CD4-positive, alpha-beta T cell (primary cell): ENCODE data around the gene C12orf50. TPM values are rescaled to one million over a fixed set of nuclear protein-coding genes. Genes with fewer than 3 reads are reported as not detected.

Source experiments
- ATAC-seq: fragments of 200-7000 bp; cut with Tn5 transposase; one replicate; pipeline ENCODE4 v1.10.0; 2022; ENCODE audit warnings: mild to moderate bottlenecking; ENCODE audit not compliant: poor library complexity
- CTCF ChIA-PET: fragments of 350-600 bp; sonication (Branson Sonifier 250); formaldehyde crosslinking; loops from one replicate; lab custom pipeline; 2021; ENCODE audit warnings: antibody characterized with exemption, inconsistent platforms; lab: Charles Lee
- POLR2A ChIA-PET: fragments of 350-600 bp; sonication (Branson Sonifier 250); formaldehyde crosslinking; loops from one replicate; lab custom pipeline; 2021; ENCODE audit warnings: antibody characterized with exemption, inconsistent platforms; lab: Charles Lee
- DNase-seq, 14 experiments: peaks; one replicate each; pipeline ENCODE4 v3.0.0-alpha.2; 2013 to 2020; ENCODE audit warnings: mixed read lengths in 2 of 14
- H3K27ac ChIP-seq, 2 donors: one replicate each; pipeline versions ENCODE4 v1.5.1 to v1.7.0; 2013; ENCODE audit warnings: low read length in 2 of 2, low read depth in 1 of 2, mild to moderate bottlenecking in 1 of 2
- H3K27me3 ChIP-seq, 2 experiments: 1 replicate in 1 of 2; 2 replicates in 1 of 2; pipeline versions ENCODE4 v1.6.1 to v1.7.0; 2013; ENCODE audit warnings: low read length in 2 of 2, control low read depth in 1 of 2, mild to moderate bottlenecking in 1 of 2, moderate library complexity in 1 of 2; ENCODE audit not compliant: insufficient read depth in 2 of 2, control insufficient read depth in 1 of 2
- H3K36me3 ChIP-seq: one replicate; pipeline ENCODE4 v1.6.1; 2013; ENCODE audit warnings: low read length, control low read depth; ENCODE audit not compliant: insufficient read depth
- H3K4me1 ChIP-seq: one replicate; pipeline ENCODE4 v1.6.1; 2013; ENCODE audit warnings: low read length, control low read depth; ENCODE audit not compliant: insufficient read depth
- H3K4me3 ChIP-seq: one replicate; pipeline ENCODE4 v1.5.1; 2013; ENCODE audit warnings: mild to moderate bottlenecking, low read length, moderate library complexity
- H3K9me3 ChIP-seq, 2 experiments: 1 replicate in 1 of 2; 2 replicates in 1 of 2; pipeline versions ENCODE4 v1.6.1 to v1.7.0; 2013; ENCODE audit warnings: low read length in 2 of 2, mild to moderate bottlenecking in 2 of 2, control low read depth in 1 of 2, moderate library complexity in 1 of 2; ENCODE audit not compliant: control insufficient read depth in 1 of 2, insufficient read depth in 1 of 2
- H3K27ac Mint-ChIP-seq: one replicate; pipeline ENCODE4 v1.8.0; 2020; ENCODE audit warnings: mixed read lengths
- H3K27me3 Mint-ChIP-seq: one replicate; pipeline ENCODE4 v1.8.0; 2021; ENCODE audit warnings: mixed read lengths
- H3K36me3 Mint-ChIP-seq: one replicate; pipeline ENCODE4 v1.8.0; 2021; ENCODE audit warnings: low read depth, mixed read lengths
- H3K4me1 Mint-ChIP-seq: one replicate; pipeline ENCODE4 v1.8.0; 2021; ENCODE audit warnings: low read depth, mixed read lengths
- H3K4me3 Mint-ChIP-seq: one replicate; pipeline ENCODE4 v1.8.0; 2020; ENCODE audit warnings: mild to moderate bottlenecking, mixed read lengths
- H3K9me3 Mint-ChIP-seq: one replicate; pipeline ENCODE4 v1.8.0; 2020; ENCODE audit warnings: mixed read lengths
- intact Hi-C, 2 experiments: fragments of 100-400 bp; cut with DNase I in 1 of 2; cut with micrococcal nuclease in 1 of 2; formaldehyde crosslinking; loops; one replicate each; pipeline versions ENCODE4 v1.15.1 to v1.9.0; 2023 to 2025; cut with DNase I, micrococcal nuclease
- total RNA-seq, 174 experiments: library from RNA in 2 of 174; stranded (reverse) in 2 of 174; gene quantifications; one replicate each; pipeline ENCODE4 v1.2.3 and lab custom pipeline; 2021 to 2026
- TF ChIP-seq, protein P1 (sequence below): fragments of 200-600 bp; IDR thresholded peaks from one replicate; pipeline ENCODE4 v1.8.0; 2022; ENCODE audit warnings: antibody characterized with exemption, mild to moderate bottlenecking

Gene C12orf50
- total RNA-seq, 2 experiments from 2014 or later = 0.17 TPM; not detected in 1

DNA sequence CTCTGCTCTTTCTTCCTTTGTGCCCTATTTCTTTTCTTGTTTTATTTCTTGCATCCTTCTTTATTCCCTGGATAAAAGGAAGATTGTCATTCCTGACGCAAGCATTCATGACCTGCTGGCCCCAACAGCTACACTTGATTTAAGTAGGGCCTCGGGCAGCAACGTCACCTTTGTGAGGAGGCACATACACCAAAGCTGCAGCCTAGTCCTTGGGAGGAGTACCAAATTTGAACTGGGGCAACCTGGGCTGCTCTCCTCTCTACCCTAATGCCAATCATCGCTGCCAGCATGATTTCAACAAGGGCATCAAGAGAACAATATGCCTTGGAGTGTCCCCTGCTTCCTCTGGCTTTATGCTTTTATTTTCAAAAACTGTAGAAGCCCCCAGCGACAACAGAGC lies 76.4 kb downstream of the C12orf50 start:
- intact Hi-C loops = no loop called here
- no peaks in the 10 kb centered on the region for H3K36me3 Mint-ChIP-seq

GRCh38 chr12:87952223-87952622 lies 77.0 kb downstream of the C12orf50 start:
- Mint-ChIP-seq H3K4me3 (no peak overlapping the region), H3K36me3 (no peaks in the 10 kb centered on the region), H3K27me3 (no peaks in the 10 kb centered on the region), H3K4me1 (no peaks in the 10 kb centered on the region), H3K27ac (no peak overlapping the region), H3K9me3 (peaks cover 7% of the 10 kb centered on the region)
- no peaks in the 10 kb centered on the region for H3K36me3 ChIP-seq
- CTCF ChIA-PET = no interaction called here
- no peaks in the 10 kb centered on the region for H3K9me3 ChIP-seq
- no peak overlapping the region for H3K4me3 ChIP-seq
- ATAC-seq (no peak), DNase-seq (no peak)
- POLR2A ChIA-PET = no interaction called here
- TF ChIP-seq, protein P1, sequence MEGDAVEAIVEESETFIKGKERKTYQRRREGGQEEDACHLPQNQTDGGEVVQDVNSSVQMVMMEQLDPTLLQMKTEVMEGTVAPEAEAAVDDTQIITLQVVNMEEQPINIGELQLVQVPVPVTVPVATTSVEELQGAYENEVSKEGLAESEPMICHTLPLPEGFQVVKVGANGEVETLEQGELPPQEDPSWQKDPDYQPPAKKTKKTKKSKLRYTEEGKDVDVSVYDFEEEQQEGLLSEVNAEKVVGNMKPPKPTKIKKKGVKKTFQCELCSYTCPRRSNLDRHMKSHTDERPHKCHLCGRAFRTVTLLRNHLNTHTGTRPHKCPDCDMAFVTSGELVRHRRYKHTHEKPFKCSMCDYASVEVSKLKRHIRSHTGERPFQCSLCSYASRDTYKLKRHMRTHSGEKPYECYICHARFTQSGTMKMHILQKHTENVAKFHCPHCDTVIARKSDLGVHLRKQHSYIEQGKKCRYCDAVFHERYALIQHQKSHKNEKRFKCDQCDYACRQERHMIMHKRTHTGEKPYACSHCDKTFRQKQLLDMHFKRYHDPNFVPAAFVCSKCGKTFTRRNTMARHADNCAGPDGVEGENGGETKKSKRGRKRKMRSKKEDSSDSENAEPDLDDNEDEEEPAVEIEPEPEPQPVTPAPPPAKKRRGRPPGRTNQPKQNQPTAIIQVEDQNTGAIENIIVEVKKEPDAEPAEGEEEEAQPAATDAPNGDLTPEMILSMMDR = no peak
- no peaks in the 10 kb centered on the region for H3K4me1 ChIP-seq
- intact Hi-C loops = no loop called here
- no peaks in the 10 kb centered on the region for H3K27me3 ChIP-seq
- H3K27ac ChIP-seq = no peak overlapping the region

More for the DNA sequence above, 76.4 kb downstream of the C12orf50 start:
- Histone ChIP-seq H3K36me3 (no peaks in the 10 kb centered on the region), H3K9me3 (no peaks in the 10 kb centered on the region), H3K4me3 (no peak overlapping the region), H3K4me1 (no peaks in the 10 kb centered on the region), H3K27ac (no peak overlapping the region), H3K27me3 (no peaks in the 10 kb centered on the region)
- ATAC-seq (no peak), DNase-seq (no peak)
- H3K27ac Mint-ChIP-seq = no peak overlapping the region
- H3K4me1 Mint-ChIP-seq = no peaks in the 10 kb centered on the region
- no peak overlapping the region for H3K4me3 Mint-ChIP-seq
- peaks cover 7% of the 10 kb centered on the region for H3K9me3 Mint-ChIP-seq
- ChIA-PET POLR2A (no interaction called here), CTCF (no interaction called here)
- no peaks in the 10 kb centered on the region for H3K27me3 Mint-ChIP-seq
- TF ChIP-seq, protein P1 = no peak

- Histone ChIP-seq H3K27ac (no peak overlapping the region), H3K27me3 (no peaks in the 10 kb centered on the region), H3K9me3 (no peaks in the 10 kb centered on the region), H3K4me1 (no peaks in the 10 kb centered on the region), H3K4me3 (no peak overlapping the region), H3K36me3 (no peaks in the 10 kb centered on the region)
- TF ChIP-seq, protein P1 = no peak
- Mint-ChIP-seq H3K4me1 (no peaks in the 10 kb centered on the region), H3K4me3 (no peak overlapping the region), H3K36me3 (no peaks in the 10 kb centered on the region), H3K9me3 (peaks cover 2% of the 10 kb centered on the region), H3K27ac (no peak overlapping the region), H3K27me3 (no peaks in the 10 kb centered on the region)
- DNase-seq = no peak
- ATAC-seq = no peak
- intact Hi-C loops = no loop called here
- ChIA-PET CTCF (no interaction called here), POLR2A (no interaction called here)
Measured at GRCh38 chr12:87943762-87944161, 85.4 kb downstream of the C12orf50 start.
